Neural cell (in vitro differentiated cells): ENCODE data around the gene TMEM117. TPM values are rescaled to one million over a fixed set of nuclear protein-coding genes. Genes with fewer than 3 reads are reported as not detected.

ENCODE experiments used
- H2AFZ ChIP-seq: fragments of 200-600, 300-800 bp; sonication (generic), shearing (Covaris generic); 2 replicates; pipeline ENCODE4 v1.6.0; 2014; ENCODE audit warnings: low read depth, mild to moderate bottlenecking, antibody characterized with exemption, low read length, moderate library complexity
- H3F3A ChIP-seq: fragments of 200-600 bp; shearing (Covaris generic); 2 replicates; pipeline ENCODE4 v1.6.1; 2016; ENCODE audit warnings: mild to moderate bottlenecking, moderate library complexity, mixed read lengths, antibody characterized with exemption, low read length; ENCODE audit not compliant: insufficient read depth, poor library complexity, severe bottlenecking
- H3K27ac ChIP-seq: fragments of 200-600, 300-800 bp; sonication (generic), shearing (Covaris generic); 2 replicates; pipeline ENCODE4 v1.5.1; 2014; ENCODE audit warnings: mild to moderate bottlenecking, low read length, moderate library complexity
- H3K27me3 ChIP-seq: fragments of 300-800, 200-600 bp; sonication (generic), shearing (Covaris generic); 2 replicates; pipeline ENCODE4 v1.6.0; 2014; ENCODE audit warnings: mild to moderate bottlenecking, low read depth, low read length, moderate library complexity; ENCODE audit not compliant: insufficient read depth
- H3K36me3 ChIP-seq: fragments of 300-800, 200-600 bp; sonication (generic), shearing (Covaris generic); 2 replicates; pipeline ENCODE4 v1.5.1; 2014; ENCODE audit warnings: mild to moderate bottlenecking, antibody characterized with exemption, low read length, moderate library complexity; ENCODE audit not compliant: insufficient read depth
- H3K4me2 ChIP-seq: fragments of 300-800, 200-600 bp; sonication (generic), shearing (Covaris generic); 2 replicates; pipeline ENCODE4 v1.6.0; 2014; ENCODE audit warnings: mild to moderate bottlenecking, low read length
- H3K4me3 ChIP-seq: fragments of 300-800, 200-600 bp; sonication (generic), shearing (Covaris generic); 2 replicates; pipeline ENCODE4 v1.5.1; 2014; ENCODE audit warnings: mild to moderate bottlenecking, low read length, moderate library complexity
- H3K79me2 ChIP-seq: fragments of 200-600 bp; shearing (Covaris generic); replicated peaks from 2 replicates; pipeline ENCODE4 v1.6.0; 2014; ENCODE audit warnings: mild to moderate bottlenecking, low read length, moderate library complexity; ENCODE audit not compliant: insufficient read depth
- H3K9ac ChIP-seq: fragments of 300-800, 200-600 bp; sonication (generic), shearing (Covaris generic); 2 replicates; pipeline ENCODE4 v1.6.1; 2016; ENCODE audit warnings: mild to moderate bottlenecking, low read length, mixed read lengths
- H3K9me2 ChIP-seq: fragments of 200-600 bp; shearing (Covaris generic); 2 replicates; pipeline ENCODE4 v1.6.1; 2016; ENCODE audit warnings: mild to moderate bottlenecking, low read length, mixed read lengths; ENCODE audit not compliant: insufficient read depth
- H3K9me3 ChIP-seq: fragments of 200-600, 300-800 bp; sonication (generic), shearing (Covaris generic); 2 replicates; pipeline ENCODE4 v1.6.1; 2016; ENCODE audit warnings: mild to moderate bottlenecking, mixed run types, low read length, moderate library complexity, mixed read lengths
- H4K20me1 ChIP-seq: fragments of 200-600 bp; shearing (Covaris generic); 2 replicates; pipeline ENCODE4 v1.6.1; 2016; ENCODE audit warnings: mild to moderate bottlenecking, mixed run types; ENCODE audit not compliant: insufficient read depth
- CTCF ChIP-seq: fragments of 450-650 bp; IDR thresholded peaks from 2 replicates; pipeline ENCODE4 v1.5.1; 2014; ENCODE audit warnings: antibody characterized with exemption, mild to moderate bottlenecking, moderate library complexity; ENCODE audit not compliant: poor library complexity, severe bottlenecking
- EP300 ChIP-seq: fragments of 450-650 bp; conservative IDR thresholded peaks from 2 replicates; pipeline ENCODE4 v1.6.1; 2014; ENCODE audit warnings: antibody characterized with exemption, mild to moderate bottlenecking, moderate library complexity; ENCODE audit not compliant: poor library complexity, severe bottlenecking
- EZH2 ChIP-seq: fragments of 200-600, 300-800 bp; shearing (Covaris generic), sonication (generic); IDR thresholded peaks from 2 replicates; pipeline ENCODE4 v1.6.1; 2014; ENCODE audit warnings: antibody characterized with exemption, low read length, borderline replicate concordance, mild to moderate bottlenecking; ENCODE audit not compliant: insufficient read depth, poor library complexity, severe bottlenecking
- MXI1 ChIP-seq: fragments of 450-650 bp; conservative IDR thresholded peaks from 2 replicates; pipeline ENCODE4 v1.6.1; 2014; ENCODE audit warnings: antibody characterized with exemption, mild to moderate bottlenecking; ENCODE audit not compliant: poor library complexity, severe bottlenecking
- POLR2AphosphoS5 ChIP-seq: IDR thresholded peaks from 2 replicates; pipeline ENCODE4 v1.6.1; 2012
- RAD21 ChIP-seq: fragments of 450-650 bp; conservative IDR thresholded peaks from 2 replicates; pipeline ENCODE4 v1.6.1; 2014; ENCODE audit warnings: antibody characterized with exemption, mild to moderate bottlenecking, moderate library complexity
- SMC3 ChIP-seq: fragments of 450-650 bp; conservative IDR thresholded peaks from 2 replicates; pipeline ENCODE4 v1.6.1; 2014; ENCODE audit warnings: antibody characterized with exemption, mild to moderate bottlenecking, moderate library complexity; ENCODE audit not compliant: poor library complexity
- TAF1 ChIP-seq: IDR thresholded peaks from 2 replicates; pipeline ENCODE4 v1.6.1; 2012; ENCODE audit warnings: low read depth
- polyA plus RNA-seq: library from polyadenylated mRNA; depleted of rRNA; stranded (reverse); fragments of >200 nt; gene quantifications from 2 replicates; pipeline ENCODE4 v1.2.3, GENCODE V29; 2014
- TF ChIP-seq, protein P1 (sequence below): IDR thresholded peaks from 2 replicates; pipeline ENCODE4 v1.6.1; 2012; ENCODE audit warnings: borderline replicate concordance

Gene TMEM117
- polyA plus RNA-seq, 1 donor from 2014 or later, result 5.3 TPM

DNA sequence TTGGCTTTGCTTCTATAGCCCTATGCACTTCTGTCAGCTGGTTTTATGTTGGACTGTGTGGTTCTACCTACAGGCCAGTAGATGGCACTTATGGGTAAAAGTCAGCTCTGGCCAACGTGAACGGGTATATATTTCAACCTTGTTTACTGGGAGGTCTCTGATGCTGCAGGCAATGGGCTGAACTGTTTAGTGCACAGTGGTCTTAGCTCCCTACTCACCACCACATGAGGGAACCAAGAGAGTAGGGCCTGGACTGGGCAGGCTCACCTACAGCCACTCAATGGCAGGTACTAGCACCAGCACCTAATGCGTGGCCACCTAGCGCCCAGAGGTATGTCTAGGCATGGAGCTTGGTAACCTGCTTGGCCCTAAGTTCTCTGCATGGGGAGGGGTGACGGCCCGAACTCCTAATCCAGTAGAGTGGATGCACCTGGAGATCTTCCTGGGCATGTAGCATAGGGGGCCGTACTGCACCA lies 481.8 kb downstream of the TMEM117 start:
- no peaks in the 10 kb centered on the region for H3K9me2 ChIP-seq
- no peaks in the 10 kb centered on the region for H4K20me1 ChIP-seq
- H3K27ac ChIP-seq, result no peak overlapping the region
- H3F3A ChIP-seq, result no peaks in the 10 kb centered on the region
- H3K4me3 ChIP-seq, result no peak overlapping the region
- no peaks in the 10 kb centered on the region for H3K36me3 ChIP-seq
- no peak overlapping the region for H3K4me2 ChIP-seq
- TF ChIP-seq EP300, result no peak
- no peak for TF ChIP-seq TAF1
- TF ChIP-seq, protein P1, sequence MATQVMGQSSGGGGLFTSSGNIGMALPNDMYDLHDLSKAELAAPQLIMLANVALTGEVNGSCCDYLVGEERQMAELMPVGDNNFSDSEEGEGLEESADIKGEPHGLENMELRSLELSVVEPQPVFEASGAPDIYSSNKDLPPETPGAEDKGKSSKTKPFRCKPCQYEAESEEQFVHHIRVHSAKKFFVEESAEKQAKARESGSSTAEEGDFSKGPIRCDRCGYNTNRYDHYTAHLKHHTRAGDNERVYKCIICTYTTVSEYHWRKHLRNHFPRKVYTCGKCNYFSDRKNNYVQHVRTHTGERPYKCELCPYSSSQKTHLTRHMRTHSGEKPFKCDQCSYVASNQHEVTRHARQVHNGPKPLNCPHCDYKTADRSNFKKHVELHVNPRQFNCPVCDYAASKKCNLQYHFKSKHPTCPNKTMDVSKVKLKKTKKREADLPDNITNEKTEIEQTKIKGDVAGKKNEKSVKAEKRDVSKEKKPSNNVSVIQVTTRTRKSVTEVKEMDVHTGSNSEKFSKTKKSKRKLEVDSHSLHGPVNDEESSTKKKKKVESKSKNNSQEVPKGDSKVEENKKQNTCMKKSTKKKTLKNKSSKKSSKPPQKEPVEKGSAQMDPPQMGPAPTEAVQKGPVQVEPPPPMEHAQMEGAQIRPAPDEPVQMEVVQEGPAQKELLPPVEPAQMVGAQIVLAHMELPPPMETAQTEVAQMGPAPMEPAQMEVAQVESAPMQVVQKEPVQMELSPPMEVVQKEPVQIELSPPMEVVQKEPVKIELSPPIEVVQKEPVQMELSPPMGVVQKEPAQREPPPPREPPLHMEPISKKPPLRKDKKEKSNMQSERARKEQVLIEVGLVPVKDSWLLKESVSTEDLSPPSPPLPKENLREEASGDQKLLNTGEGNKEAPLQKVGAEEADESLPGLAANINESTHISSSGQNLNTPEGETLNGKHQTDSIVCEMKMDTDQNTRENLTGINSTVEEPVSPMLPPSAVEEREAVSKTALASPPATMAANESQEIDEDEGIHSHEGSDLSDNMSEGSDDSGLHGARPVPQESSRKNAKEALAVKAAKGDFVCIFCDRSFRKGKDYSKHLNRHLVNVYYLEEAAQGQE, result no peak
- TF ChIP-seq MXI1, result no peak
- TF ChIP-seq SMC3, result peak; percentile 71
- no peak for TF ChIP-seq EZH2
- TF ChIP-seq RAD21, result peak; percentile 68
- TF ChIP-seq POLR2AphosphoS5, result no peak
- TF ChIP-seq CTCF, result peak; percentile 59
- H2AFZ ChIP-seq, result no peak overlapping the region
- H3K79me2 ChIP-seq, result no peaks in the 10 kb centered on the region
- H3K9me3 ChIP-seq, result no peaks in the 10 kb centered on the region
- H3K9ac ChIP-seq, result no peak overlapping the region
- no peaks in the 10 kb centered on the region for H3K27me3 ChIP-seq

DNA sequence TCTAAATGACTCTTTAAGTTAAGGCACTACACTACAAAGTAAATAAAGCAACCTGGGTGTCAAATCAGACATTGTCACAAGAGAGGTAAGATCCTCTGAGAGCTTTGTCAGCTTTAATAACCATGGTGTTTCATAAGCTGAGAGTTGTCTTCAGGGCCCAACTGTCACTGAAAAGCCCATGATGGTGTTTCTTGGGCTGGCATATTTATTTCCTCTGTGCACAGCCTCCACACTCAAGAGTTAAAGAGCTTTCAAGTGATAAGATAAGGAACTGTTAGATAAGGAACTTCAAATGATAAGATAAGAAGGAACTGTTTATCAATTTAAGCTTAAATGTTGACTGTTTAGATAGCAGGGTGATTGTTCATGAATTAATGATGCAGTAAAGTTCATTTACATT lies 495.4 kb downstream of the TMEM117 start:
- H3K4me3 ChIP-seq, result no peak overlapping the region
- H2AFZ ChIP-seq, result no peak overlapping the region
- no peaks in the 10 kb centered on the region for H3K36me3 ChIP-seq
- no peaks in the 10 kb centered on the region for H3F3A ChIP-seq
- TF ChIP-seq, protein P1, result no peak
- no peak for TF ChIP-seq EZH2
- no peak for TF ChIP-seq MXI1
- no peak for TF ChIP-seq POLR2AphosphoS5
- no peak for TF ChIP-seq EP300
- no peak for TF ChIP-seq TAF1
- H3K79me2 ChIP-seq, result no peaks in the 10 kb centered on the region
- no peak overlapping the region for H3K27ac ChIP-seq
- no peaks in the 10 kb centered on the region for H4K20me1 ChIP-seq
- H3K9me3 ChIP-seq, result no peaks in the 10 kb centered on the region
- no peak overlapping the region for H3K4me2 ChIP-seq
- no peak overlapping the region for H3K9ac ChIP-seq
- no peaks in the 10 kb centered on the region for H3K9me2 ChIP-seq
- H3K27me3 ChIP-seq, result no peaks in the 10 kb centered on the region
